H9 (cell line): ENCODE results near the gene ZSWIM3. TPM values are rescaled to one million over a fixed set of nuclear protein-coding genes. Genes with fewer than 3 reads are reported as not detected.
A peak's percentile ranks its signal among the peaks of the same experiment; 100 is the strongest.

Experiments used
- DNase-seq: peaks from one replicate; pipeline ENCODE4 v3.0.0-alpha.2; 2017
- H2AFZ ChIP-seq: one replicate; pipeline ENCODE4 v1.6.1; 2013; ENCODE audit warnings: mild to moderate bottlenecking, low read length, control low read depth, moderate library complexity
- H2AK5ac ChIP-seq: 2 replicates; pipeline ENCODE4 v1.6.1; 2013; ENCODE audit warnings: low read length, control low read depth, mixed read lengths; ENCODE audit not compliant: insufficient read length
- H2BK120ac ChIP-seq: one replicate; pipeline ENCODE4 v1.6.1; 2013; ENCODE audit warnings: low read depth, mild to moderate bottlenecking, low read length, control low read depth, inconsistent platforms; ENCODE audit not compliant: poor library complexity, severe bottlenecking
- H2BK12ac ChIP-seq: 2 replicates; pipeline ENCODE4 v1.6.1; 2013; ENCODE audit warnings: low read length, control low read depth, mixed read lengths, low read depth; ENCODE audit not compliant: insufficient read length
- H2BK15ac ChIP-seq: 2 replicates; pipeline ENCODE4 v1.6.1; 2013; ENCODE audit warnings: low read depth, low read length, control low read depth
- H2BK20ac ChIP-seq: one replicate; pipeline ENCODE4 v1.6.1; 2013; ENCODE audit warnings: low read depth, mild to moderate bottlenecking, low read length, control low read depth, inconsistent platforms; ENCODE audit not compliant: poor library complexity, severe bottlenecking
- H2BK5ac ChIP-seq: 2 replicates; pipeline ENCODE4 v1.6.1; 2013; ENCODE audit warnings: low read length, control low read depth, mixed read lengths; ENCODE audit not compliant: insufficient read length
- H3K14ac ChIP-seq: 2 replicates; pipeline ENCODE4 v1.6.1; 2013; ENCODE audit warnings: low read length, control low read depth; ENCODE audit not compliant: insufficient read depth
- H3K18ac ChIP-seq: 2 replicates; pipeline ENCODE4 v1.6.1; 2013; ENCODE audit warnings: low read depth, mild to moderate bottlenecking, mixed read lengths, low read length, control low read depth; ENCODE audit not compliant: insufficient read length
- H3K23ac ChIP-seq: 2 replicates; pipeline ENCODE4 v1.6.1; 2013; ENCODE audit warnings: low read length, control low read depth, mixed read lengths, low read depth; ENCODE audit not compliant: insufficient read length
- H3K23me2 ChIP-seq: 2 replicates; pipeline ENCODE4 v1.6.1; 2013; ENCODE audit warnings: low read depth, mild to moderate bottlenecking, mixed read lengths, low read length, control low read depth; ENCODE audit not compliant: insufficient read length, poor library complexity, severe bottlenecking
- H3K27ac ChIP-seq: 2 replicates; pipeline ENCODE4 v1.5.1; 2013; ENCODE audit warnings: low read length, control low read depth, mixed read lengths, low read depth; ENCODE audit not compliant: insufficient read length
- H3K27me3 ChIP-seq: 2 replicates; pipeline ENCODE4 v1.6.1; 2013; ENCODE audit warnings: low read length, control low read depth, inconsistent platforms; ENCODE audit not compliant: insufficient read depth
- H3K4ac ChIP-seq: 2 replicates; pipeline ENCODE4 v1.6.1; 2013; ENCODE audit warnings: low read depth, mild to moderate bottlenecking, control low read depth, inconsistent platforms, low read length, moderate library complexity
- H3K4me1 ChIP-seq: 2 replicates; pipeline ENCODE4 v1.6.1; 2013; ENCODE audit warnings: low read length, control low read depth, inconsistent platforms; ENCODE audit not compliant: insufficient read depth
- H3K4me2 ChIP-seq: 2 replicates; pipeline ENCODE4 v1.6.1; 2013; ENCODE audit warnings: low read length, control low read depth, mixed read lengths; ENCODE audit not compliant: insufficient read length, insufficient read depth
- H3K56ac ChIP-seq: 2 replicates; pipeline ENCODE4 v1.6.1; 2013; ENCODE audit warnings: low read depth, mild to moderate bottlenecking, mixed read lengths, low read length, control low read depth; ENCODE audit not compliant: insufficient read length
- H3K79me1 ChIP-seq: 2 replicates; pipeline ENCODE4 v1.6.1; 2013; ENCODE audit warnings: low read depth, mild to moderate bottlenecking, moderate library complexity, low read length, control low read depth, inconsistent platforms; ENCODE audit not compliant: insufficient read depth, poor library complexity, severe bottlenecking
- H3K79me2 ChIP-seq: 2 replicates; pipeline ENCODE4 v1.6.1; 2013; ENCODE audit warnings: low read length, control low read depth, inconsistent platforms; ENCODE audit not compliant: insufficient read depth
- H3K9ac ChIP-seq: 2 replicates; pipeline ENCODE4 v1.6.1; 2013; ENCODE audit warnings: low read length, control low read depth, mixed read lengths; ENCODE audit not compliant: insufficient read length; ENCODE audit errors: extremely low read depth
- H3K9me3 ChIP-seq: one replicate; pipeline ENCODE4 v1.6.1; 2013; ENCODE audit warnings: low read depth, low read length, inconsistent platforms; ENCODE audit not compliant: control insufficient read depth
- H3T11ph ChIP-seq: one replicate; pipeline ENCODE4 v1.6.1; 2013; ENCODE audit warnings: mild to moderate bottlenecking, low read length, control low read depth, inconsistent platforms
- H4K20me1 ChIP-seq: one replicate; pipeline ENCODE4 v1.6.1; 2013; ENCODE audit not compliant: control insufficient read depth, insufficient read length, insufficient read depth
- H4K5ac ChIP-seq: 2 replicates; pipeline ENCODE4 v1.6.1; 2013; ENCODE audit warnings: low read depth, mild to moderate bottlenecking, mixed read lengths, low read length, control low read depth; ENCODE audit not compliant: insufficient read length
- H4K8ac ChIP-seq: replicated peaks from 2 replicates; pipeline ENCODE4 v1.6.1; 2013; ENCODE audit warnings: low read length, control low read depth, mixed read lengths, low read depth; ENCODE audit not compliant: insufficient read length
- H4K91ac ChIP-seq: 2 replicates; pipeline ENCODE4 v1.6.1; 2013; ENCODE audit warnings: low read depth, mild to moderate bottlenecking, moderate library complexity, mixed read lengths, low read length, control low read depth; ENCODE audit not compliant: insufficient read length
- H3K27ac Mint-ChIP-seq, 3 experiments: 2 replicates in 2 of 3; 3 replicates in 1 of 3; pipeline ENCODE4 v1.8.0; 2020 to 2021; ENCODE audit warnings: mixed read lengths in 3 of 3, mild to moderate bottlenecking in 1 of 3, moderate library complexity in 1 of 3
- H3K27me3 Mint-ChIP-seq: 2 replicates; pipeline ENCODE4 v1.8.0; 2021; ENCODE audit warnings: low read depth, mild to moderate bottlenecking, moderate library complexity, mixed read lengths
- H3K36me3 Mint-ChIP-seq, 3 experiments: 2 replicates in 2 of 3; 3 replicates in 1 of 3; pipeline ENCODE4 v1.8.0; 2020 to 2021; ENCODE audit warnings: low read depth in 3 of 3, mixed read lengths in 3 of 3; ENCODE audit not compliant: insufficient read depth in 1 of 3
- H3K4me1 Mint-ChIP-seq, 2 experiments: 2 replicates each; pipeline ENCODE4 v1.8.0; 2020; ENCODE audit warnings: mixed read lengths in 2 of 2
- H3K4me3 Mint-ChIP-seq, 2 experiments: 2 replicates in 1 of 2; 3 replicates in 1 of 2; pipeline ENCODE4 v1.8.0; 2020 to 2021; ENCODE audit warnings: mild to moderate bottlenecking in 2 of 2, mixed read lengths in 2 of 2, moderate library complexity in 1 of 2
- H3K9me3 Mint-ChIP-seq, 2 experiments: 2 replicates in 1 of 2; 3 replicates in 1 of 2; pipeline ENCODE4 v1.8.0; 2020; ENCODE audit warnings: mild to moderate bottlenecking in 2 of 2, mixed read lengths in 2 of 2, moderate library complexity in 1 of 2
- CTCF ChIP-seq: fragments of 200-600 bp; sonication (generic); conservative IDR thresholded peaks from 3 replicates; pipeline ENCODE4 v1.8.0; 2021; ENCODE audit warnings: antibody characterized with exemption, mild to moderate bottlenecking
- WGBS: extraction: QIAGEN DNeasy Blood & Tissue Kit; methylation state at CpG from one replicate; pipeline ENCODE4 v1.1.7; 2013; ENCODE audit warnings: missing lambda C conversion rate, low lambda C conversion rate, mixed read lengths; ENCODE audit not compliant: insufficient read length; ENCODE audit errors: extremely low coverage; 5-methylcytosine and 5-hydroxymethylcytosine counted together
- total RNA-seq: library from RNA; stranded (reverse); gene quantifications from 2 replicates; pipeline ENCODE4 v1.2.1, GENCODE V29; 2021

ZSWIM3 gene
- total RNA-seq, 1 experiment from 2014 or later, result 8.0 TPM

GRCh38 chr20:45816951-45817350 is 40.5 kb upstream of the ZSWIM3 start:
- peak overlapping the region in 1 of 3 experiments; percentile 91; a peak in 2 of 7 replicates for H3K27ac Mint-ChIP-seq

More at GRCh38 chr20:45816951-45817350, 40.5 kb upstream of the ZSWIM3 start:
- WGBS, result no CpG with 5 or more reads among the region's 3 CpGs
- Histone ChIP-seq H2BK15ac (no peak overlapping the region), H3K23ac (no peak overlapping the region), H3K9ac (no peak overlapping the region), H3K79me2 (peaks cover 10% of the 10 kb centered on the region; the same call in 1 of the 2 replicates), H2BK20ac (no peak overlapping the region), H3K4ac (no peak overlapping the region), H3K79me1 (peaks cover 3% of the 10 kb centered on the region), H2AFZ (no peak overlapping the region), H3K18ac (no peak overlapping the region), H2AK5ac (no peak overlapping the region), H2BK12ac (no peak overlapping the region), H4K8ac (no peak overlapping the region), H3K27ac (no peak overlapping the region), H3T11ph (no peak overlapping the region), H3K27me3 (no peaks in the 10 kb centered on the region), H3K4me2 (no peak overlapping the region), H3K9me3 (no peaks in the 10 kb centered on the region), H3K4me1 (no peaks in the 10 kb centered on the region), H4K5ac (no peak overlapping the region), H3K56ac (no peak overlapping the region), H2BK5ac (no peak overlapping the region), H2BK120ac (no peak overlapping the region), H4K20me1 (no peaks in the 10 kb centered on the region), H3K14ac (no peak overlapping the region), H4K91ac (no peak overlapping the region), H3K23me2 (peaks cover 7% of the 10 kb centered on the region)
- TF ChIP-seq CTCF, result no peak
- H3K9me3 Mint-ChIP-seq, result peaks cover 0 to 3% of the 10 kb centered on the region in 2 experiments; a peak in 2 of 5 replicates
- H3K4me3 Mint-ChIP-seq, result 0 out of 5 replicates have a peak overlapping the region, but pooled peaks of 1 of the 2 experiments have one; percentile 38
- peaks cover 31 to 44% (median 39%) of the 10 kb centered on the region in 3 experiments for H3K36me3 Mint-ChIP-seq
- peaks cover 17 to 19% of the 10 kb centered on the region in 2 experiments for H3K4me1 Mint-ChIP-seq
- H3K27me3 Mint-ChIP-seq, result no peaks in the 10 kb centered on the region
- no peak for DNase-seq
